ENCODE measurements around the gene PEMT.

DNA sequence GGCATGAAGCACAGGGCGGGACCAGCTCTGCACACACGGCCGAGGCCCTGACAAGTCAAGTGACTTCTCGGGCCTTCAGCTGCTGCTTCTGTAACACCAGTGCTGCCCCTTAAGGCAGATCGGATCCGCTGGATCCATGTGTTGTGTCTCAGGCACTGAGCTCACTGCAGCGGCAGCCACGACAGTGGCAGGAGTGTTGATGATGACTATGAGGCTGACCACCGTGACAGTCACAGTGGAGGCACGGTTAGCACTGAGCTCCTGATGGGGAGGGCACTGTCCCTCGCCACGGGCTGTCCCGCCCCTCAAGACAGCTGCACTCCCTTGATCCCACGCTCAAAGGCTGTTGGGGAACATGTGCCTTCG lies 29.4 kb downstream of the PEMT start:
- TF ChIP-seq POLR2A (IDR thresholded peaks at IDR 0.05), result no peak
- TF ChIP-seq, protein P1, sequence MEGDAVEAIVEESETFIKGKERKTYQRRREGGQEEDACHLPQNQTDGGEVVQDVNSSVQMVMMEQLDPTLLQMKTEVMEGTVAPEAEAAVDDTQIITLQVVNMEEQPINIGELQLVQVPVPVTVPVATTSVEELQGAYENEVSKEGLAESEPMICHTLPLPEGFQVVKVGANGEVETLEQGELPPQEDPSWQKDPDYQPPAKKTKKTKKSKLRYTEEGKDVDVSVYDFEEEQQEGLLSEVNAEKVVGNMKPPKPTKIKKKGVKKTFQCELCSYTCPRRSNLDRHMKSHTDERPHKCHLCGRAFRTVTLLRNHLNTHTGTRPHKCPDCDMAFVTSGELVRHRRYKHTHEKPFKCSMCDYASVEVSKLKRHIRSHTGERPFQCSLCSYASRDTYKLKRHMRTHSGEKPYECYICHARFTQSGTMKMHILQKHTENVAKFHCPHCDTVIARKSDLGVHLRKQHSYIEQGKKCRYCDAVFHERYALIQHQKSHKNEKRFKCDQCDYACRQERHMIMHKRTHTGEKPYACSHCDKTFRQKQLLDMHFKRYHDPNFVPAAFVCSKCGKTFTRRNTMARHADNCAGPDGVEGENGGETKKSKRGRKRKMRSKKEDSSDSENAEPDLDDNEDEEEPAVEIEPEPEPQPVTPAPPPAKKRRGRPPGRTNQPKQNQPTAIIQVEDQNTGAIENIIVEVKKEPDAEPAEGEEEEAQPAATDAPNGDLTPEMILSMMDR (IDR thresholded peaks at IDR 0.05), result no peak
